SK-N-SH (cell line): ENCODE measurements around the gene TMEM129. TPM values are rescaled to one million over a fixed set of nuclear protein-coding genes. Genes with fewer than 3 reads are reported as not detected.

ENCODE experiments used
- CTCF ChIA-PET: fragments of 300-600, 350-600 bp; formaldehyde crosslinking; extraction: SDS; loops from one replicate; lab custom pipeline; 2021; lab: Yijun Ruan, JAX
- POLR2A ChIA-PET: fragments of 350-600 bp; sonication (Branson Sonifier 250); formaldehyde crosslinking; extraction: SDS; loops from one replicate; lab custom pipeline; 2020; ENCODE audit warnings: antibody characterized with exemption, inconsistent platforms; lab: Yijun Ruan, JAX
- DNase-seq: peaks from one replicate; pipeline ENCODE4 v3.0.0; 2012
- H2AFZ ChIP-seq: fragments of 200-600 bp; sonication (generic); 2 replicates; pipeline ENCODE4 v1.8.1; 2016; ENCODE audit warnings: antibody characterized with exemption, mild to moderate bottlenecking, low read depth
- H3F3A ChIP-seq: fragments of 200-600 bp; sonication (generic); replicated peaks from 2 replicates; pipeline ENCODE3; 2016; ENCODE audit warnings: antibody characterized with exemption, mild to moderate bottlenecking; ENCODE audit not compliant: insufficient read depth
- H3K27ac ChIP-seq, 2 experiments: fragments of 200-500 bp in 1 of 2; fragments of 200-600 bp in 1 of 2; sonication (Bioruptor generic) in 1 of 2; sonication (generic), shearing (Covaris generic) in 1 of 2; 2 replicates each; pipeline versions ENCODE4 v1.5.1 to v1.6.1; 2014 to 2016; ENCODE audit warnings: low read depth in 2 of 2, inconsistent platforms in 1 of 2, low read length in 1 of 2, mild to moderate bottlenecking in 1 of 2, mixed read lengths in 1 of 2
- H3K27me3 ChIP-seq: fragments of 200-600 bp; sonication (generic), shearing (Covaris generic); 2 replicates; pipeline ENCODE4 v1.6.1; 2016; ENCODE audit warnings: mixed run types; ENCODE audit not compliant: insufficient read depth
- H3K36me3 ChIP-seq, 2 experiments: fragments of 200-500 bp in 1 of 2; fragments of 200-600 bp in 1 of 2; sonication (Bioruptor generic) in 1 of 2; sonication (generic) in 1 of 2; replicated peaks in 1 of 2; 2 replicates each; pipeline versions ENCODE3 to v1.5.1; 2014 to 2016; ENCODE audit warnings: low read length in 1 of 2, mild to moderate bottlenecking in 1 of 2; ENCODE audit not compliant: insufficient read depth in 2 of 2, control insufficient read depth in 1 of 2
- H3K4me1 ChIP-seq, 2 experiments: fragments of 200-500 bp in 1 of 2; fragments of 200-600 bp in 1 of 2; sonication (Bioruptor generic) in 1 of 2; sonication (generic), shearing (Covaris generic) in 1 of 2; 2 replicates each; pipeline versions ENCODE4 v1.5.1 to v1.6.1; 2014 to 2016; ENCODE audit warnings: low read depth in 1 of 2, low read length in 1 of 2, mixed run types in 1 of 2; ENCODE audit not compliant: insufficient read depth in 2 of 2, control insufficient read depth in 1 of 2
- H3K4me2 ChIP-seq: fragments of 200-600 bp; sonication (generic), shearing (Covaris generic); 2 replicates; pipeline ENCODE4 v1.6.1; 2017; ENCODE audit warnings: mixed run types
- H3K4me3 ChIP-seq, 2 experiments: fragments of 200-500 bp in 1 of 2; fragments of 200-600 bp in 1 of 2; sonication (Bioruptor generic) in 1 of 2; sonication (generic), shearing (Covaris generic) in 1 of 2; 2 replicates each; pipeline versions ENCODE4 v1.5.1 to v1.8.1; 2014 to 2016; ENCODE audit warnings: low read depth in 2 of 2, inconsistent platforms in 1 of 2, low read length in 1 of 2, mild to moderate bottlenecking in 1 of 2, mixed read lengths in 1 of 2, moderate library complexity in 1 of 2
- H3K79me2 ChIP-seq: fragments of 200-600 bp; sonication (generic); 2 replicates; pipeline ENCODE4 v1.8.1; 2017; ENCODE audit warnings: mild to moderate bottlenecking; ENCODE audit not compliant: insufficient read depth
- H3K9ac ChIP-seq: fragments of 200-600 bp; sonication (generic); 2 replicates; pipeline ENCODE4 v1.6.1; 2017; ENCODE audit warnings: mixed run types
- H3K9me2 ChIP-seq: fragments of 200-600 bp; sonication (generic); 2 replicates; pipeline ENCODE4 v1.6.1; 2017; ENCODE audit warnings: mixed run types
- H3K9me3 ChIP-seq: fragments of 200-600 bp; sonication (generic); 2 replicates; pipeline ENCODE4 v1.6.1; 2017; ENCODE audit warnings: mixed run types, mild to moderate bottlenecking, moderate library complexity
- H4K20me1 ChIP-seq: fragments of 200-600 bp; sonication (generic); 2 replicates; pipeline ENCODE4 v1.6.1; 2017; ENCODE audit warnings: mild to moderate bottlenecking, mixed run types; ENCODE audit not compliant: insufficient read depth
- EP300 ChIP-seq, 2 experiments: IDR thresholded peaks; 2 replicates each; pipeline versions ENCODE4 v1.4.0 to v1.6.1; 2012; ENCODE audit warnings: borderline replicate concordance in 1 of 2, low read depth in 1 of 2, low read length in 1 of 2
- EZH2phosphoT487 ChIP-seq: fragments of 200-600 bp; sonication (generic); IDR thresholded peaks from 2 replicates; pipeline ENCODE4 v1.6.1; 2017; ENCODE audit warnings: low read depth, mixed run types, mild to moderate bottlenecking, antibody characterized with exemption, moderate library complexity, borderline replicate concordance
- FOSL2 ChIP-seq: IDR thresholded peaks from 2 replicates; pipeline ENCODE4 v1.4.0; 2012; ENCODE audit warnings: low read depth, mild to moderate bottlenecking, moderate library complexity, borderline replicate concordance
- FOXJ3 ChIP-seq: sonication (generic); formaldehyde crosslinking; IDR thresholded peaks from 2 replicates; pipeline ENCODE4 v1.5.1; 2020; ENCODE audit warnings: mild to moderate bottlenecking, missing genetic modification reagents
- GABPA ChIP-seq: IDR thresholded peaks from 2 replicates; pipeline ENCODE4 v1.4.0; 2012; ENCODE audit warnings: low read depth, mild to moderate bottlenecking
- GATA2 ChIP-seq: sonication (generic); formaldehyde crosslinking; IDR thresholded peaks from 2 replicates; pipeline ENCODE4 v1.5.0; 2020; ENCODE audit warnings: mild to moderate bottlenecking, missing genetic modification reagents
- JUND ChIP-seq: IDR thresholded peaks from 2 replicates; pipeline ENCODE4 v1.4.0; 2012
- MEF2A ChIP-seq: IDR thresholded peaks from 2 replicates; pipeline ENCODE4 v1.4.0; 2012; ENCODE audit warnings: low read depth, borderline replicate concordance
- MXI1 ChIP-seq: IDR thresholded peaks from 2 replicates; pipeline ENCODE4 v1.6.1; 2012; ENCODE audit warnings: mild to moderate bottlenecking, low read depth, low read length, improper control_type of control experiment
- NFIC ChIP-seq: IDR thresholded peaks from 2 replicates; pipeline ENCODE4 v1.4.0; 2012; ENCODE audit warnings: borderline replicate concordance
- NRF1 ChIP-seq: IDR thresholded peaks from 2 replicates; pipeline ENCODE4 v1.6.1; 2012; ENCODE audit warnings: low read depth, mild to moderate bottlenecking, low read length
- PBX3 ChIP-seq: IDR thresholded peaks from 2 replicates; pipeline ENCODE4; 2012
- POLR2AphosphoS5 ChIP-seq: IDR thresholded peaks from 2 replicates; pipeline ENCODE4 v1.6.1; 2012; ENCODE audit warnings: low read depth, low read length
- RAD21 ChIP-seq: IDR thresholded peaks from 2 replicates; pipeline ENCODE4 v1.6.1; 2012; ENCODE audit warnings: mild to moderate bottlenecking, low read length
- RCOR1 ChIP-seq: fragments of 150-350 bp; IDR thresholded peaks from 2 replicates; pipeline ENCODE4 v1.6.1; 2017; ENCODE audit warnings: antibody characterized with exemption, low read length
- RFX5 ChIP-seq: IDR thresholded peaks from 2 replicates; pipeline ENCODE4 v1.6.1; 2012; ENCODE audit warnings: mild to moderate bottlenecking, improper control_type of control experiment, low read length
- SMC3 ChIP-seq: IDR thresholded peaks from 2 replicates; pipeline ENCODE4 v1.6.1; 2012; ENCODE audit warnings: low read depth, low read length, improper control_type of control experiment
- TAF1 ChIP-seq: IDR thresholded peaks from 2 replicates; pipeline ENCODE4 v1.6.1; 2012; ENCODE audit warnings: low read depth, mild to moderate bottlenecking, low read length, moderate library complexity, borderline replicate concordance
- TCF12 ChIP-seq: IDR thresholded peaks from 2 replicates; pipeline ENCODE4 v1.4.0; 2012
- YY1 ChIP-seq: IDR thresholded peaks from 2 replicates; pipeline ENCODE4 v1.4.0; 2012; ENCODE audit warnings: low read depth, mild to moderate bottlenecking
- WGBS: methylation state at CpG from one replicate; pipeline ENCODE4 v1.1.6; 2017; ENCODE audit warnings: low lambda C conversion rate; 5-methylcytosine and 5-hydroxymethylcytosine counted together
- polyA plus RNA-seq, 3 experiments: library from polyadenylated mRNA; depleted of rRNA; stranded (reverse); fragments of >200 nt; gene quantifications; 2 replicates each; pipeline ENCODE4 v1.2.3, GENCODE V29; 2012
- TF ChIP-seq, protein P1 (sequence below): IDR thresholded peaks from 2 replicates; pipeline ENCODE4 v1.4.0; 2012; ENCODE audit warnings: low read depth
- TF ChIP-seq, protein P2 (sequence below): fragments of 200-600 bp; sonication (generic); IDR thresholded peaks from 2 replicates; pipeline ENCODE4 v1.6.1; 2017; ENCODE audit warnings: antibody characterized with exemption, mild to moderate bottlenecking, moderate library complexity
- TF ChIP-seq, protein P3 (sequence below): fragments of 150-350 bp; IDR thresholded peaks from 2 replicates; pipeline ENCODE4 v1.6.1; 2016; ENCODE audit warnings: mild to moderate bottlenecking, low read depth, low read length
- TF ChIP-seq, protein P4 (sequence below): IDR thresholded peaks from 2 replicates; pipeline ENCODE4 v1.6.1; 2012; ENCODE audit warnings: mild to moderate bottlenecking, low read depth, low read length, moderate library complexity

Gene TMEM129
- 36.5 and 43.9 TPM in 2 replicates for polyA plus RNA-seq (2012; rRNA removed)
- 16.4 and 29.5 TPM in 2 replicates for polyA plus RNA-seq (2012; cell fraction: cytosol; rRNA removed)
- polyA plus RNA-seq (2012; cell fraction: nucleus; rRNA removed), result 68.2 and 69.8 TPM in 2 replicates

DNA sequence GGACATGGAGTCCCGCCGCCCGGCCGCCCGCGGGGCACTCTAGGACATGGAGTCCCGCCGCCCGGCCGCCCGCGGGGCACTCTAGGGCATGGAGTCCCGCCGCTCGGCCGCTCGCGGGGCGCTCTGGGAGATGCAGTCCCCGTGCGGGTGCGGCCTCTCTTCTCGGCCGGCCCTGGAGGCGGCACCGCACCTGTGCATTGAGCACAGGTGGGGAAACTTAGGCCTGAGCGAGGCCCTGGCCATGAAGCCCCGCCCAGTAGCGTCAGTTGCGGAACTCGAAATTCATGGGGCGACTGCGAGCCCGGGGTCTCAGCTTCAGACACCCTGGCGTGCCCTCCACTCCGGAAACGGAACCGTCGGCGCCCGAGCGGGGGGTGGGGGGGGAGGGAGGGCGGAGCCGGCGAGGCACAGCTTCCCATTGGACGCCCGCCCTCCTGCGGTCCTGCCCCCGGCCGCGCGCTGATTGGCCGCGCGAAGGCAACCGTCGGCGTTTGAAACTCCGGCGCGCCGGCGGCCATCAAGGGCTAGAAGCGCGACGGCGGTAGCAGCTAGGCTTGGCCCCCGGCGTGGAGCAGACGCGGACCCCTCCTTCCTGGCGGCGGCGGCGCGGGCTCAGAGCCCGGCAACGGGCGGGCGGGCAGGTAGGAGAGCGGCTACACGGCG is at the start of gene TMEM129, which contains the start of gene TACC3:
TMEM129 (minus strand) TSS at position 321 of the 663 bp plus-strand sequence. CDS start 486 bp downstream, outside the sequence.
TACC3 (plus strand) TSS at position 519 of the 663 bp plus-strand sequence. CDS start 1,901 bp downstream, outside the sequence.
- Histone ChIP-seq H3K27me3 (no peaks in the 10 kb centered on the region), H3K9ac (peak within 1 kb of the TSS; percentile 82), H3K36me3 (peaks cover 7 to 30% of the 10 kb centered on the region in 2 experiments), H3K9me2 (no peaks in the 10 kb centered on the region), H3F3A (no peaks in the 10 kb centered on the region), H3K4me3 (peak within 1 kb of the TSS; percentile 70 to 82), H3K9me3 (no peaks in the 10 kb centered on the region), H4K20me1 (no peaks in the 10 kb centered on the region), H3K79me2 (peaks cover 90% of the 10 kb centered on the region), H2AFZ (peak within 1 kb of the TSS; percentile 22; the same call in 1 of the 2 replicates), H3K4me1 (peaks cover 9 to 45% of the 10 kb centered on the region in 2 experiments; a peak in 2 of 4 replicates), H3K4me2 (peak within 1 kb of the TSS; percentile 98), H3K27ac (peak within 1 kb of the TSS; percentile 66 to 91)
- 0% methylated on average over 11 of the region's 83 CpGs for whole genome bisulfite sequencing
- ChIA-PET CTCF (interaction anchor here (1.1 to 15.1 kb wide), 6 partner anchors 9 to 166 kb away, joined by 3 to 232 read pairs (median 4); partner anchors contain the start of gene SLBP), POLR2A (interaction anchor here (0.7 to 1.8 kb wide), 5 partner anchors 9 to 364 kb away, joined by 3 to 16 read pairs (median 5); partner anchors contain the start of gene SLBP)
- peak; percentile 99 for DNase-seq
- TF ChIP-seq, protein P1, sequence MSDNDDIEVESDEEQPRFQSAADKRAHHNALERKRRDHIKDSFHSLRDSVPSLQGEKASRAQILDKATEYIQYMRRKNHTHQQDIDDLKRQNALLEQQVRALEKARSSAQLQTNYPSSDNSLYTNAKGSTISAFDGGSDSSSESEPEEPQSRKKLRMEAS, result peak; percentile 28; the same call in 1 of the 2 replicates
- TF ChIP-seq, protein P2, sequence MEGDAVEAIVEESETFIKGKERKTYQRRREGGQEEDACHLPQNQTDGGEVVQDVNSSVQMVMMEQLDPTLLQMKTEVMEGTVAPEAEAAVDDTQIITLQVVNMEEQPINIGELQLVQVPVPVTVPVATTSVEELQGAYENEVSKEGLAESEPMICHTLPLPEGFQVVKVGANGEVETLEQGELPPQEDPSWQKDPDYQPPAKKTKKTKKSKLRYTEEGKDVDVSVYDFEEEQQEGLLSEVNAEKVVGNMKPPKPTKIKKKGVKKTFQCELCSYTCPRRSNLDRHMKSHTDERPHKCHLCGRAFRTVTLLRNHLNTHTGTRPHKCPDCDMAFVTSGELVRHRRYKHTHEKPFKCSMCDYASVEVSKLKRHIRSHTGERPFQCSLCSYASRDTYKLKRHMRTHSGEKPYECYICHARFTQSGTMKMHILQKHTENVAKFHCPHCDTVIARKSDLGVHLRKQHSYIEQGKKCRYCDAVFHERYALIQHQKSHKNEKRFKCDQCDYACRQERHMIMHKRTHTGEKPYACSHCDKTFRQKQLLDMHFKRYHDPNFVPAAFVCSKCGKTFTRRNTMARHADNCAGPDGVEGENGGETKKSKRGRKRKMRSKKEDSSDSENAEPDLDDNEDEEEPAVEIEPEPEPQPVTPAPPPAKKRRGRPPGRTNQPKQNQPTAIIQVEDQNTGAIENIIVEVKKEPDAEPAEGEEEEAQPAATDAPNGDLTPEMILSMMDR, result no peak
- no peak for TF ChIP-seq EP300 (IDR thresholded peaks at IDR 0.05; ENCODE audit: borderline replicate concordance in 1 of 2, low read depth in 1 of 2, low read length in 1 of 2)
- TF ChIP-seq MXI1, result peak; percentile 93
- peak; percentile 50; the same call in 1 of the 2 replicates for TF ChIP-seq TAF1
- peak; percentile 63 for TF ChIP-seq POLR2AphosphoS5
- TF ChIP-seq, protein P3, sequence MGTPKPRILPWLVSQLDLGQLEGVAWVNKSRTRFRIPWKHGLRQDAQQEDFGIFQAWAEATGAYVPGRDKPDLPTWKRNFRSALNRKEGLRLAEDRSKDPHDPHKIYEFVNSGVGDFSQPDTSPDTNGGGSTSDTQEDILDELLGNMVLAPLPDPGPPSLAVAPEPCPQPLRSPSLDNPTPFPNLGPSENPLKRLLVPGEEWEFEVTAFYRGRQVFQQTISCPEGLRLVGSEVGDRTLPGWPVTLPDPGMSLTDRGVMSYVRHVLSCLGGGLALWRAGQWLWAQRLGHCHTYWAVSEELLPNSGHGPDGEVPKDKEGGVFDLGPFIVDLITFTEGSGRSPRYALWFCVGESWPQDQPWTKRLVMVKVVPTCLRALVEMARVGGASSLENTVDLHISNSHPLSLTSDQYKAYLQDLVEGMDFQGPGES, result peak; percentile 14; the same call in 1 of the 2 replicates
- TF ChIP-seq SMC3, result no peak
- no peak for TF ChIP-seq FOXJ3
- TF ChIP-seq YY1, result peak; percentile 68
- TF ChIP-seq GATA2 (CRISPR knock-in tag), result no peak
- no peak for TF ChIP-seq MEF2A
- no peak for TF ChIP-seq RFX5
- TF ChIP-seq RAD21, result no peak
- peak; percentile 17; the same call in 1 of the 2 replicates for TF ChIP-seq TCF12
- peak; percentile 87 for TF ChIP-seq GABPA
- no peak for TF ChIP-seq FOSL2
- TF ChIP-seq PBX3, result no peak
- TF ChIP-seq, protein P4, sequence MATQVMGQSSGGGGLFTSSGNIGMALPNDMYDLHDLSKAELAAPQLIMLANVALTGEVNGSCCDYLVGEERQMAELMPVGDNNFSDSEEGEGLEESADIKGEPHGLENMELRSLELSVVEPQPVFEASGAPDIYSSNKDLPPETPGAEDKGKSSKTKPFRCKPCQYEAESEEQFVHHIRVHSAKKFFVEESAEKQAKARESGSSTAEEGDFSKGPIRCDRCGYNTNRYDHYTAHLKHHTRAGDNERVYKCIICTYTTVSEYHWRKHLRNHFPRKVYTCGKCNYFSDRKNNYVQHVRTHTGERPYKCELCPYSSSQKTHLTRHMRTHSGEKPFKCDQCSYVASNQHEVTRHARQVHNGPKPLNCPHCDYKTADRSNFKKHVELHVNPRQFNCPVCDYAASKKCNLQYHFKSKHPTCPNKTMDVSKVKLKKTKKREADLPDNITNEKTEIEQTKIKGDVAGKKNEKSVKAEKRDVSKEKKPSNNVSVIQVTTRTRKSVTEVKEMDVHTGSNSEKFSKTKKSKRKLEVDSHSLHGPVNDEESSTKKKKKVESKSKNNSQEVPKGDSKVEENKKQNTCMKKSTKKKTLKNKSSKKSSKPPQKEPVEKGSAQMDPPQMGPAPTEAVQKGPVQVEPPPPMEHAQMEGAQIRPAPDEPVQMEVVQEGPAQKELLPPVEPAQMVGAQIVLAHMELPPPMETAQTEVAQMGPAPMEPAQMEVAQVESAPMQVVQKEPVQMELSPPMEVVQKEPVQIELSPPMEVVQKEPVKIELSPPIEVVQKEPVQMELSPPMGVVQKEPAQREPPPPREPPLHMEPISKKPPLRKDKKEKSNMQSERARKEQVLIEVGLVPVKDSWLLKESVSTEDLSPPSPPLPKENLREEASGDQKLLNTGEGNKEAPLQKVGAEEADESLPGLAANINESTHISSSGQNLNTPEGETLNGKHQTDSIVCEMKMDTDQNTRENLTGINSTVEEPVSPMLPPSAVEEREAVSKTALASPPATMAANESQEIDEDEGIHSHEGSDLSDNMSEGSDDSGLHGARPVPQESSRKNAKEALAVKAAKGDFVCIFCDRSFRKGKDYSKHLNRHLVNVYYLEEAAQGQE, result no peak
- no peak for TF ChIP-seq NRF1
- TF ChIP-seq RCOR1, result peak; percentile 29; the same call in 1 of the 2 replicates
- no peak for TF ChIP-seq EZH2phosphoT487
- TF ChIP-seq JUND, result no peak
- TF ChIP-seq NFIC, result no peak
